ENCODE results near the gene LNX1. TPM values are rescaled to one million over a fixed set of nuclear protein-coding genes. Genes with fewer than 3 reads are reported as not detected.

LNX1 gene
- total and polyA plus RNA-seq, 2 of the 8 experiments (the other 6 are each of a cell fraction or from before 2014, with no cell fraction given): 2.7 to 3.8 TPM

DNA sequence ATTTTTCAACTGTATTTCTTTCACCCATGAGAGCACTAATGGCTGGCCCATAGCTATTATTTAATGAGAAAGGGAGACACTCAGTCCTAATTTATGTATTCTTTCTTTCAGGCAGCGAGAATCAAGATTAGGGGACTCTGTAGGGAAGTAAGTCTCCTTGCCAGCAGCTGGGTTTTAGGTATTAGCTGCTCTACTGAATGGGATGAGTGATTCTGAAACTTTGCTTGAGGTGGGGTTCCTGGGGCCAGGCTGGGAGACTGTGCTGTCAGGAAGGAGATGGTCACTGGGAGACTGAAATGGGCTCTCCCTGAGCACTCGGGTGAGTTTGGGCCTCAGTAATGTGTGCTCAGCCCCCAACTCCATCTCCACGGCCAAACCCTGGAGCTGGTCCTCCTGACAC is 78.7 kb downstream of the LNX1 start:
- no peak overlapping the region for H2BK15ac ChIP-seq (ENCODE audit: low read length)
- no peaks in the 10 kb centered on the region for H3K9me3 ChIP-seq (ENCODE audit: insufficient read depth in 2 of 2, low read depth in 1 of 2, low read length in 1 of 2)
- H3K79me1 ChIP-seq (ENCODE audit: low read depth, low read length): no peaks in the 10 kb centered on the region
- FAIRE-seq: no peak
- ChIA-PET CTCF (ENCODE audit: partially characterized antibody) (interaction anchor here (0.8 to 1.8 kb wide), 4 partner anchors 11 to 141 kb away, joined by 3 to 5 read pairs (median 3); no protein-coding TSS in a partner anchor), POLR2A (ENCODE audit: partially characterized antibody) (no interaction called here)
- no peaks in the 10 kb centered on the region; a peak in 2 of 7 replicates for H3K27me3 ChIP-seq (replicated peaks in 1 of 4; ENCODE audit: control insufficient read depth in 3 of 4, extremely low read depth in 1 of 4, insufficient read depth in 3 of 4, low read length in 3 of 4)
- no peak overlapping the region for H3K23ac ChIP-seq (ENCODE audit: insufficient read length)
- H3K27ac ChIP-seq (ENCODE audit: low read depth, low read length): no peak overlapping the region
- H3K14ac ChIP-seq (ENCODE audit: insufficient read length): no peak overlapping the region
- H3K4me1 ChIP-seq (replicated peaks in 1 of 4; ENCODE audit: control insufficient read depth in 3 of 4, insufficient read depth in 4 of 4, low read length in 3 of 4): no peaks in the 10 kb centered on the region
- H4K5ac ChIP-seq (ENCODE audit: insufficient read length, low read depth, low read length): no peak overlapping the region
- no peak overlapping the region for H3K4me3 ChIP-seq (ENCODE audit: extremely low read depth in 1 of 4, insufficient read depth in 2 of 4, low read depth in 3 of 4, low read length in 4 of 4)
- H3K23me2 ChIP-seq (ENCODE audit: low read depth, low read length): no peaks in the 10 kb centered on the region; the same call in 1 of the 2 replicates
- no peak overlapping the region for H3K4me2 ChIP-seq (ENCODE audit: insufficient read depth in 1 of 2, low read depth in 2 of 2, low read length in 2 of 2)
- no peaks in the 10 kb centered on the region for H4K20me1 ChIP-seq (replicated peaks in 1 of 2; ENCODE audit: control insufficient read depth in 1 of 2, insufficient read depth in 2 of 2, low read length in 2 of 2)
- no peak for TF ChIP-seq CTBP2 (IDR thresholded peaks at IDR 0.05; ENCODE audit: borderline replicate concordance, insufficient read depth, insufficient read length, low read length)
- no peak for TF ChIP-seq POU5F1 (IDR thresholded peaks at IDR 0.05; ENCODE audit: low read depth, low read length)
- no peak for TF ChIP-seq BACH1 (IDR thresholded peaks at IDR 0.05; ENCODE audit: low read length)
- TF ChIP-seq, protein P1, sequence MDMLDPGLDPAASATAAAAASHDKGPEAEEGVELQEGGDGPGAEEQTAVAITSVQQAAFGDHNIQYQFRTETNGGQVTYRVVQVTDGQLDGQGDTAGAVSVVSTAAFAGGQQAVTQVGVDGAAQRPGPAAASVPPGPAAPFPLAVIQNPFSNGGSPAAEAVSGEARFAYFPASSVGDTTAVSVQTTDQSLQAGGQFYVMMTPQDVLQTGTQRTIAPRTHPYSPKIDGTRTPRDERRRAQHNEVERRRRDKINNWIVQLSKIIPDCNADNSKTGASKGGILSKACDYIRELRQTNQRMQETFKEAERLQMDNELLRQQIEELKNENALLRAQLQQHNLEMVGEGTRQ (IDR thresholded peaks at IDR 0.05; ENCODE audit: low read length): no peak
- TF ChIP-seq GTF2F1 (IDR thresholded peaks at IDR 0.05; ENCODE audit: borderline replicate concordance, low read depth, low read length): no peak
- no peak for TF ChIP-seq SAP30 (IDR thresholded peaks at IDR 0.05; ENCODE audit: insufficient read depth, insufficient replicate concordance, low read length)
- no peak for TF ChIP-seq TBP (IDR thresholded peaks at IDR 0.05; ENCODE audit: low read depth, low read length)
- no peak for TF ChIP-seq TAF1 (IDR thresholded peaks at IDR 0.05; ENCODE audit: low read depth, low read length)
- TF ChIP-seq HDAC2 (IDR thresholded peaks at IDR 0.05; ENCODE audit: borderline replicate concordance in 1 of 2, low read depth in 2 of 2, low read length in 2 of 2): no peak
- no peak overlapping the region for H3K18ac ChIP-seq (ENCODE audit: extremely low read depth, low read length)
- no peak overlapping the region for H2BK120ac ChIP-seq (replicated peaks; ENCODE audit: low read depth, low read length)
- no peaks in the 10 kb centered on the region for H3K79me2 ChIP-seq (ENCODE audit: control insufficient read depth in 1 of 2, insufficient read depth in 2 of 2, low read length in 2 of 2)
- no peak overlapping the region for H2AFZ ChIP-seq (ENCODE audit: low read length)
- H3K36me3 ChIP-seq (ENCODE audit: control insufficient read depth in 2 of 4, insufficient read depth in 4 of 4, low read length in 3 of 4): no peaks in the 10 kb centered on the region
- no peak overlapping the region for H3K4ac ChIP-seq (replicated peaks; ENCODE audit: insufficient read length, low read depth, low read length)
- H3K56ac ChIP-seq (replicated peaks; ENCODE audit: insufficient read length, low read depth, low read length): no peak overlapping the region
- no peak overlapping the region for H4K8ac ChIP-seq (ENCODE audit: extremely low read depth, insufficient read depth, low read length)
- no peak for DNase-seq (ENCODE audit: low read depth in 1 of 2, low spot score in 2 of 2)
- H2BK5ac ChIP-seq (ENCODE audit: low read depth, low read length): no peak overlapping the region
- no peak overlapping the region for H2BK20ac ChIP-seq (ENCODE audit: low read length)
- no peak overlapping the region for H3K9ac ChIP-seq (replicated peaks in 1 of 4; ENCODE audit: extremely low read depth in 1 of 4, low read depth in 3 of 4, low read length in 3 of 4)
- H4K91ac ChIP-seq (replicated peaks; ENCODE audit: insufficient read length, low read length): no peak overlapping the region
- no peak overlapping the region for H2BK12ac ChIP-seq (ENCODE audit: low read depth, low read length)
- WGBS, 2 experiments (ENCODE audit: extremely low coverage in 1 of 2, insufficient coverage in 1 of 2, insufficient read length in 1 of 2, insufficient replicate concordance in 2 of 2, low coverage in 1 of 2, low lambda C conversion rate in 2 of 2, missing lambda C conversion rate in 1 of 2): 29% methylated on average over 3 of the region's 3 CpGs; no CpG with 5 or more reads in 1 of the 2 experiments
- H2AK5ac ChIP-seq (ENCODE audit: low read depth, low read length): no peak overlapping the region

All from H1 (cell line).